OCI-LY7 (cell line): ENCODE data around the gene RTBDN. TPM values are rescaled to one million over a fixed set of nuclear protein-coding genes. Genes with fewer than 3 reads are reported as not detected.
A peak's percentile ranks its signal among the peaks of the same experiment; 100 is the strongest.

Source experiments
- BruUV-seq: library from RNA; stranded (reverse); fragments of 400-500 nt; replicated peaks from 2 replicates; lab custom pipeline; 2021; lab: Mats Ljungman, UMichigan
- CTCF ChIA-PET: fragments of 300-600 bp; sonication (Branson Sonifier 250); formaldehyde crosslinking; loops from one replicate; lab custom pipeline; 2022; ENCODE audit warnings: antibody characterized with exemption; ENCODE audit not compliant: unreplicated experiment; lab: Charles Lee
- POLR2A ChIA-PET: fragments of 300-600 bp; sonication (Branson Sonifier 250); formaldehyde crosslinking; loops from one replicate; lab custom pipeline; 2022; ENCODE audit warnings: antibody characterized with exemption; lab: Charles Lee
- DNase-seq: peaks from one replicate; pipeline ENCODE4 v3.0.0-alpha.2; 2015; ENCODE audit warnings: low spot score
- H2AFZ ChIP-seq: fragments of 200-600 bp; sonication (generic), shearing (Covaris generic); 2 replicates; pipeline ENCODE4 v1.6.1; 2014; ENCODE audit warnings: mild to moderate bottlenecking, antibody characterized with exemption, low read length, moderate library complexity
- H3K27ac ChIP-seq: fragments of 200-600 bp; sonication (generic); 2 replicates; pipeline ENCODE4 v1.5.1; 2014; ENCODE audit warnings: mixed run types, low read depth, mild to moderate bottlenecking, moderate library complexity, low read length, inconsistent platforms; ENCODE audit not compliant: poor library complexity, severe bottlenecking
- H3K36me3 ChIP-seq: fragments of 200-600 bp; sonication (generic); 2 replicates; pipeline ENCODE4 v1.6.1; 2014; ENCODE audit warnings: mild to moderate bottlenecking, antibody characterized with exemption, low read length, moderate library complexity, mixed read lengths; ENCODE audit not compliant: insufficient read depth
- H3K4me1 ChIP-seq: fragments of 200-600 bp; sonication (generic); 2 replicates; pipeline ENCODE4 v1.5.1; 2014; ENCODE audit warnings: mild to moderate bottlenecking, low read length; ENCODE audit not compliant: insufficient read depth, poor library complexity, severe bottlenecking
- H3K4me2 ChIP-seq: fragments of 200-600 bp; sonication (generic); 2 replicates; pipeline ENCODE4 v1.6.1; 2014; ENCODE audit warnings: mild to moderate bottlenecking, low read length
- H3K4me3 ChIP-seq: fragments of 200-600 bp; sonication (generic); 2 replicates; pipeline ENCODE4 v1.5.1; 2014; ENCODE audit warnings: mild to moderate bottlenecking, low read depth, low read length; ENCODE audit not compliant: poor library complexity, severe bottlenecking
- H3K79me2 ChIP-seq: fragments of 200-600 bp; sonication (generic); 2 replicates; pipeline ENCODE4 v1.6.1; 2016; ENCODE audit warnings: low read depth, mild to moderate bottlenecking, low read length, moderate library complexity, mixed read lengths; ENCODE audit not compliant: insufficient read depth
- H3K9me2 ChIP-seq: fragments of 200-600 bp; sonication (generic); 2 replicates; pipeline ENCODE4 v1.6.1; 2016; ENCODE audit warnings: mild to moderate bottlenecking, low read length, mixed read lengths; ENCODE audit not compliant: insufficient read depth
- H3K9me3 ChIP-seq: fragments of 200-600 bp; sonication (generic); 2 replicates; pipeline ENCODE4 v1.6.1; 2014; ENCODE audit warnings: mild to moderate bottlenecking, mixed run types, low read length, mixed read lengths
- H4K20me1 ChIP-seq: fragments of 200-600 bp; sonication (generic); 2 replicates; pipeline ENCODE4 v1.6.1; 2014; ENCODE audit warnings: mild to moderate bottlenecking, antibody characterized with exemption, low read length, moderate library complexity, mixed read lengths; ENCODE audit not compliant: insufficient read depth
- CTCF ChIP-seq: fragments of 200-600 bp; sonication (generic); conservative IDR thresholded peaks from 2 replicates; pipeline ENCODE4 v1.5.1; 2014; ENCODE audit warnings: mild to moderate bottlenecking, antibody characterized with exemption, low read length, moderate library complexity, mixed read lengths
- EZH2phosphoT487 ChIP-seq: fragments of 200-600 bp; sonication (generic); IDR thresholded peaks from 2 replicates; pipeline ENCODE4 v1.6.1; 2018; ENCODE audit warnings: low read depth, borderline replicate concordance, mild to moderate bottlenecking, mixed run types, antibody characterized with exemption, low read length, moderate library complexity, mixed read lengths
- intact Hi-C: fragments of 100-400 bp; cut with micrococcal nuclease; formaldehyde crosslinking; loops from one replicate; pipeline ENCODE4 v1.10.0; 2022; ENCODE audit not compliant: unreplicated experiment
- total RNA-seq, 2 experiments: library from RNA; depleted of rRNA in 1 of 2; stranded (reverse); fragments of >200 nt in 1 of 2; shearing (Covaris generic) in 1 of 2; gene quantifications; 2 replicates each; pipeline ENCODE4 v1.2.3, GENCODE V29; 2014 to 2022

Gene RTBDN
- total RNA-seq, 2 experiments from 2014 or later, result 1.2 TPM; not detected in 1

GRCh38 chr19:12786952-12787351, 47.4 kb downstream of the RTBDN start:
- no peak overlapping the region for H3K4me2 ChIP-seq
- no TSS peak for BruUV-seq
- no peak overlapping the region for H3K27ac ChIP-seq
- no peak overlapping the region for H3K4me3 ChIP-seq
- TF ChIP-seq CTCF (no peak), EZH2phosphoT487 (no peak)
- no peaks in the 10 kb centered on the region for H3K9me3 ChIP-seq
- CTCF ChIA-PET, result no interaction called here
- H2AFZ ChIP-seq, result no peak overlapping the region
- intact Hi-C loops, result no loop called here
- no peaks in the 10 kb centered on the region for H3K9me2 ChIP-seq
- no peak for DNase-seq
- H3K36me3 ChIP-seq, result no peaks in the 10 kb centered on the region
- peaks cover 77% of the 10 kb centered on the region for H3K4me1 ChIP-seq
- H3K79me2 ChIP-seq, result no peaks in the 10 kb centered on the region; the same call in 1 of the 2 replicates
- H4K20me1 ChIP-seq, result no peaks in the 10 kb centered on the region
- POLR2A ChIA-PET, result interaction anchor here (0.5 kb wide), 1 partner anchor 9 kb away, joined by 3 read pairs; no protein-coding TSS in a partner anchor

GRCh38 chr19:12786141-12786870, 48.1 kb downstream of the RTBDN start:
- Histone ChIP-seq H3K9me3 (no peaks in the 10 kb centered on the region), H3K9me2 (no peaks in the 10 kb centered on the region), H3K4me3 (no peak overlapping the region), H3K36me3 (no peaks in the 10 kb centered on the region), H2AFZ (peak overlapping the region; percentile 44; the same call in 1 of the 2 replicates), H3K79me2 (no peaks in the 10 kb centered on the region), H4K20me1 (no peaks in the 10 kb centered on the region), H3K4me2 (peak overlapping the region; percentile 40), H3K27ac (peak overlapping the region; percentile 27), H3K4me1 (peaks cover 82% of the 10 kb centered on the region)
- TF ChIP-seq CTCF (no peak), EZH2phosphoT487 (no peak)
- POLR2A ChIA-PET, result no interaction called here
- CTCF ChIA-PET, result no interaction called here
- no TSS peak for BruUV-seq
- intact Hi-C loops, result no loop called here
- no peak for DNase-seq

GRCh38 chr19:12785431-12786031, 48.8 kb downstream of the RTBDN start:
- Histone ChIP-seq H3K27ac (peak overlapping the region; percentile 27), H4K20me1 (no peaks in the 10 kb centered on the region), H2AFZ (peak overlapping the region; percentile 47; the same call in 1 of the 2 replicates), H3K9me3 (no peaks in the 10 kb centered on the region), H3K4me1 (peaks cover 76% of the 10 kb centered on the region), H3K36me3 (no peaks in the 10 kb centered on the region), H3K9me2 (no peaks in the 10 kb centered on the region), H3K4me3 (no peak overlapping the region), H3K4me2 (peak overlapping the region; percentile 40), H3K79me2 (no peaks in the 10 kb centered on the region)
- no TSS peak for BruUV-seq
- ChIA-PET CTCF (interaction anchor here (0.5 kb wide), 1 partner anchor 53 kb away, joined by 8 read pairs; the partner anchor contains the start of gene MAST1), POLR2A (no interaction called here)
- TF ChIP-seq CTCF, result no peak
- no peak for TF ChIP-seq EZH2phosphoT487
- no peak for DNase-seq
- intact Hi-C loops, result no loop called here
